Stomach (tissue), 4 donors: ENCODE results near the gene SLC16A8.

Experiments used
- EP300 ChIP-seq: sonication (generic); formaldehyde crosslinking; IDR thresholded peaks from one replicate; pipeline ENCODE4 v1.6.1; 2017; ENCODE audit warnings: antibody characterized with exemption
- POLR2A ChIP-seq, 4 donors: fragments of 450-650 bp; IDR thresholded peaks; one replicate each; pipeline ENCODE4 v1.6.1; 2016; ENCODE audit warnings: antibody characterized with exemption in 4 of 4, control low read depth in 2 of 4, mild to moderate bottlenecking in 1 of 4, moderate library complexity in 1 of 4
- TF ChIP-seq, protein P1 (sequence below), 7 experiments: fragments of 450-650 bp in 4 of 7; fragments of 200-600 bp in 3 of 7; sonication (generic) in 3 of 7; IDR thresholded peaks; one replicate each; pipeline ENCODE4 v1.5.1; 2016 to 2019; ENCODE audit warnings: antibody characterized with exemption in 7 of 7, control low read depth in 2 of 7, mild to moderate bottlenecking in 1 of 7

DNA sequence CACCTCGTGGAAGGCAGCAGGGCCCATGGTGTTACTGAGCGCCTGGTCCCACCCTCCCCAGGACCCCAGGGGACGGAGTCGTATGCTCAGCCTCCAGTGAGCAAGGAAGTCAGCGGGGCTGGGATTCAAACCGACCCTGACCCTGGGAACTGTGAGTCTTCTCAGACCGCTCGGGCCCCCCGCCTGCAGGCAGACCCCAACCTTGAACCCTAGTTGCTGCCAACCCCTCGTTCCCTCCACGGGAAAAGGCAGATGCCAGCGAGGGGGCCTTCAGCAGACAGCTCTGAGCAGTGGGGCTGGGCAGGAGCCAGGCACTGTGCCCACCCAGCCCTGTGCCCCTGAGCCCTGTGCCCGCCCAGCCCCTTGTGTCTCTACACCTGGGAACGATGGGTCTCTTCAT lies 6.4 kb downstream of the SLC16A8 start:
- TF ChIP-seq, protein P1, sequence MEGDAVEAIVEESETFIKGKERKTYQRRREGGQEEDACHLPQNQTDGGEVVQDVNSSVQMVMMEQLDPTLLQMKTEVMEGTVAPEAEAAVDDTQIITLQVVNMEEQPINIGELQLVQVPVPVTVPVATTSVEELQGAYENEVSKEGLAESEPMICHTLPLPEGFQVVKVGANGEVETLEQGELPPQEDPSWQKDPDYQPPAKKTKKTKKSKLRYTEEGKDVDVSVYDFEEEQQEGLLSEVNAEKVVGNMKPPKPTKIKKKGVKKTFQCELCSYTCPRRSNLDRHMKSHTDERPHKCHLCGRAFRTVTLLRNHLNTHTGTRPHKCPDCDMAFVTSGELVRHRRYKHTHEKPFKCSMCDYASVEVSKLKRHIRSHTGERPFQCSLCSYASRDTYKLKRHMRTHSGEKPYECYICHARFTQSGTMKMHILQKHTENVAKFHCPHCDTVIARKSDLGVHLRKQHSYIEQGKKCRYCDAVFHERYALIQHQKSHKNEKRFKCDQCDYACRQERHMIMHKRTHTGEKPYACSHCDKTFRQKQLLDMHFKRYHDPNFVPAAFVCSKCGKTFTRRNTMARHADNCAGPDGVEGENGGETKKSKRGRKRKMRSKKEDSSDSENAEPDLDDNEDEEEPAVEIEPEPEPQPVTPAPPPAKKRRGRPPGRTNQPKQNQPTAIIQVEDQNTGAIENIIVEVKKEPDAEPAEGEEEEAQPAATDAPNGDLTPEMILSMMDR (IDR thresholded peaks at IDR 0.05), result no peak
- no peak for TF ChIP-seq POLR2A (IDR thresholded peaks at IDR 0.05)
- TF ChIP-seq EP300, result no peak
